IMR-90 (cell line): Measurements from ENCODE around the gene VDAC1. TPM values are rescaled to one million over a fixed set of nuclear protein-coding genes. Genes with fewer than 3 reads are reported as not detected.

Experiments used
- ATAC-seq: fragments of 200-7000 bp; cut with Tn5 transposase; 2 replicates; pipeline ENCODE4 v1.9.1; 2020; ENCODE audit warnings: low read depth, mild to moderate bottlenecking, moderate library complexity
- BruUV-seq: library from RNA; stranded (reverse); fragments of 400-500 nt; replicated peaks from 2 replicates; lab custom pipeline; 2021; lab: Mats Ljungman, UMichigan
- CTCF ChIA-PET: fragments of 300-600 bp; formaldehyde crosslinking; extraction: SDS; loops from one replicate; lab custom pipeline; 2021; ENCODE audit warnings: antibody characterized with exemption; lab: Yijun Ruan, JAX
- POLR2A ChIA-PET: fragments of 300-600 bp; sonication (Branson Sonifier 250); formaldehyde crosslinking; loops from one replicate; lab custom pipeline; 2022; ENCODE audit warnings: antibody characterized with exemption; ENCODE audit not compliant: unreplicated experiment; lab: Charles Lee
- DNase-seq: peaks from one replicate; pipeline ENCODE4 v3.0.0; 2013
- H2AFZ ChIP-seq: replicated peaks from 2 replicates; pipeline ENCODE3; 2013; ENCODE audit warnings: low read length, mild to moderate bottlenecking; ENCODE audit not compliant: poor library complexity
- H2AK5ac ChIP-seq: 2 replicates; pipeline ENCODE4 v1.6.1; 2013; ENCODE audit warnings: low read depth, low read length, inconsistent platforms
- H2AK9ac ChIP-seq: replicated peaks from 2 replicates; pipeline ENCODE3; 2013; ENCODE audit warnings: mild to moderate bottlenecking, low read depth, low read length, moderate library complexity; ENCODE audit not compliant: poor library complexity
- H2BK120ac ChIP-seq: 2 replicates; pipeline ENCODE4 v1.6.1; 2013; ENCODE audit warnings: low read depth, low read length, inconsistent platforms
- H2BK15ac ChIP-seq: 3 replicates; pipeline ENCODE4 v1.6.1; 2013; ENCODE audit warnings: low read depth, low read length, inconsistent platforms
- H2BK20ac ChIP-seq: 2 replicates; pipeline ENCODE4 v1.6.1; 2013; ENCODE audit warnings: low read depth, mild to moderate bottlenecking, inconsistent platforms, low read length, moderate library complexity
- H2BK5ac ChIP-seq: 2 replicates; pipeline ENCODE4 v1.6.1; 2013; ENCODE audit warnings: mild to moderate bottlenecking, low read depth, low read length, inconsistent platforms; ENCODE audit not compliant: poor library complexity, severe bottlenecking
- H3K14ac ChIP-seq: replicated peaks from 2 replicates; pipeline ENCODE4 v1.6.1; 2013; ENCODE audit warnings: low read depth, low read length, inconsistent platforms
- H3K18ac ChIP-seq: 2 replicates; pipeline ENCODE4 v1.6.1; 2013; ENCODE audit warnings: low read depth, low read length, control low read depth
- H3K23ac ChIP-seq: 2 replicates; pipeline ENCODE4 v1.6.1; 2013; ENCODE audit warnings: low read depth, low read length, inconsistent platforms
- H3K27ac ChIP-seq: 2 replicates; pipeline ENCODE4 v1.5.1; 2013; ENCODE audit warnings: mild to moderate bottlenecking, control low read depth, low read length; ENCODE audit not compliant: insufficient read depth
- H3K27me3 ChIP-seq: 2 replicates; pipeline ENCODE4 v1.6.1; 2013; ENCODE audit warnings: low read length; ENCODE audit not compliant: control insufficient read depth, insufficient read depth
- H3K36me3 ChIP-seq: 2 replicates; pipeline ENCODE4 v1.6.1; 2013; ENCODE audit warnings: low read length, mixed read lengths; ENCODE audit not compliant: control insufficient read depth, insufficient read depth
- H3K4ac ChIP-seq: 2 replicates; pipeline ENCODE4 v1.6.1; 2013; ENCODE audit warnings: low read depth, low read length, inconsistent platforms
- H3K4me1 ChIP-seq: 2 replicates; pipeline ENCODE4 v1.6.1; 2013; ENCODE audit warnings: low read length, mixed read lengths; ENCODE audit not compliant: control insufficient read depth, insufficient read depth
- H3K4me2 ChIP-seq: 2 replicates; pipeline ENCODE4 v1.6.1; 2013; ENCODE audit warnings: low read depth, mild to moderate bottlenecking, control low read depth, low read length, moderate library complexity
- H3K4me3 ChIP-seq: 2 replicates; pipeline ENCODE4 v1.5.1; 2013; ENCODE audit warnings: low read depth, mild to moderate bottlenecking, control low read depth, low read length, moderate library complexity; ENCODE audit not compliant: insufficient read depth
- H3K56ac ChIP-seq: 2 replicates; pipeline ENCODE4 v1.6.1; 2013; ENCODE audit warnings: low read length, inconsistent platforms; ENCODE audit not compliant: insufficient read depth; ENCODE audit errors: extremely low read depth
- H3K79me1 ChIP-seq, 2 experiments: 2 replicates each; pipeline ENCODE4 v1.6.1; 2013; ENCODE audit warnings: low read length in 2 of 2, inconsistent platforms in 1 of 2, low read depth in 1 of 2
- H3K9ac ChIP-seq: 2 replicates; pipeline ENCODE4 v1.6.1; 2013; ENCODE audit warnings: low read depth, low read length, control low read depth
- H3K9me1 ChIP-seq: 2 replicates; pipeline ENCODE4 v1.6.1; 2013; ENCODE audit warnings: low read length, inconsistent platforms; ENCODE audit not compliant: insufficient read depth
- H3K9me3 ChIP-seq: 2 replicates; pipeline ENCODE4 v1.6.1; 2013; ENCODE audit warnings: low read length; ENCODE audit not compliant: control insufficient read depth, insufficient read depth
- H4K20me1 ChIP-seq: 2 replicates; pipeline ENCODE4 v1.6.1; 2013; ENCODE audit warnings: low read length, inconsistent platforms; ENCODE audit not compliant: insufficient read depth
- H4K5ac ChIP-seq: 2 replicates; pipeline ENCODE4 v1.6.1; 2013; ENCODE audit warnings: mild to moderate bottlenecking, low read depth, low read length, control low read depth
- H4K8ac ChIP-seq, 2 experiments: 2 replicates each; pipeline ENCODE4 v1.6.1; 2013; ENCODE audit warnings: low read depth in 2 of 2, low read length in 2 of 2, control low read depth in 1 of 2, inconsistent platforms in 1 of 2
- H4K91ac ChIP-seq: 2 replicates; pipeline ENCODE4 v1.6.1; 2013; ENCODE audit warnings: low read depth, low read length, inconsistent platforms; ENCODE audit not compliant: insufficient read depth
- MXI1 ChIP-seq: IDR thresholded peaks from 2 replicates; pipeline ENCODE4 v1.6.1; 2012; ENCODE audit warnings: low read depth, mild to moderate bottlenecking, low read length, moderate library complexity, borderline replicate concordance
- RCOR1 ChIP-seq: IDR thresholded peaks from 2 replicates; pipeline ENCODE4 v1.6.1; 2012; ENCODE audit warnings: mild to moderate bottlenecking, low read length, improper control_type of control experiment; ENCODE audit not compliant: insufficient replicate concordance
- RFX5 ChIP-seq: IDR thresholded peaks from 2 replicates; pipeline ENCODE4 v1.8.0; 2012; ENCODE audit warnings: low read depth, mild to moderate bottlenecking, low read length, moderate library complexity
- SMC3 ChIP-seq: fragments of 150-350 bp; IDR thresholded peaks from 2 replicates; pipeline ENCODE4 v1.6.1; 2016; ENCODE audit warnings: low read depth, mild to moderate bottlenecking, antibody characterized with exemption, low read length, moderate library complexity
- WGBS, 2 experiments: methylation state at CpG; one replicate each; pipeline versions ENCODE4 v1.1.5 to v1.1.7; 2013; ENCODE audit warnings: missing lambda C conversion rate in 2 of 2; ENCODE audit not compliant: insufficient read length in 1 of 2; ENCODE audit errors: extremely low coverage in 2 of 2; 5-methylcytosine and 5-hydroxymethylcytosine counted together
- dilution Hi-C: fragments of 300-500 bp; cut with HindIII; formaldehyde crosslinking; loops from one replicate; pipeline ENCODE4 v1.14.3; 2018; ENCODE audit warnings: low sequenced_read_pairs; ENCODE audit not compliant: unreplicated experiment
- in situ Hi-C: fragments of 300-500 bp; cut with MboI; formaldehyde crosslinking; loops from 3 replicates; pipeline ENCODE4 v1.14.3; 2019; ENCODE audit warnings: low sequenced_read_pairs, inconsistent platforms, mixed read lengths
- intact Hi-C: fragments of 100-400 bp; cut with micrococcal nuclease; formaldehyde crosslinking; loops from 2 replicates; pipeline ENCODE4 v1.10.0; 2022
- polyA plus RNA-seq, 3 experiments: library from polyadenylated mRNA; depleted of rRNA; stranded (reverse); fragments of >200 nt; gene quantifications; 2 replicates each; pipeline ENCODE4 v1.2.3, GENCODE V29; 2012; ENCODE audit warnings: low replicate concordance in 1 of 3
- total RNA-seq: library from RNA; depleted of rRNA; stranded (reverse); fragments of >200 nt; gene quantifications from 2 replicates; pipeline ENCODE4 v1.2.3, GENCODE V29; 2012
- TF ChIP-seq, protein P1 (sequence below): fragments of 150-350 bp; IDR thresholded peaks from 2 replicates; pipeline ENCODE4 v1.6.1; 2016; ENCODE audit warnings: low read depth, mild to moderate bottlenecking, low read length, moderate library complexity, borderline replicate concordance
- TF ChIP-seq, protein P2 (sequence below): fragments of 150-350 bp; IDR thresholded peaks from 2 replicates; pipeline ENCODE4 v1.6.1; 2017; ENCODE audit warnings: mild to moderate bottlenecking, antibody characterized with exemption, low read length, low read depth

The VDAC1 gene
- total and polyA plus RNA-seq, 2 of the 4 experiments (the other 2 are of a cell fraction): 289 to 365 TPM

DNA sequence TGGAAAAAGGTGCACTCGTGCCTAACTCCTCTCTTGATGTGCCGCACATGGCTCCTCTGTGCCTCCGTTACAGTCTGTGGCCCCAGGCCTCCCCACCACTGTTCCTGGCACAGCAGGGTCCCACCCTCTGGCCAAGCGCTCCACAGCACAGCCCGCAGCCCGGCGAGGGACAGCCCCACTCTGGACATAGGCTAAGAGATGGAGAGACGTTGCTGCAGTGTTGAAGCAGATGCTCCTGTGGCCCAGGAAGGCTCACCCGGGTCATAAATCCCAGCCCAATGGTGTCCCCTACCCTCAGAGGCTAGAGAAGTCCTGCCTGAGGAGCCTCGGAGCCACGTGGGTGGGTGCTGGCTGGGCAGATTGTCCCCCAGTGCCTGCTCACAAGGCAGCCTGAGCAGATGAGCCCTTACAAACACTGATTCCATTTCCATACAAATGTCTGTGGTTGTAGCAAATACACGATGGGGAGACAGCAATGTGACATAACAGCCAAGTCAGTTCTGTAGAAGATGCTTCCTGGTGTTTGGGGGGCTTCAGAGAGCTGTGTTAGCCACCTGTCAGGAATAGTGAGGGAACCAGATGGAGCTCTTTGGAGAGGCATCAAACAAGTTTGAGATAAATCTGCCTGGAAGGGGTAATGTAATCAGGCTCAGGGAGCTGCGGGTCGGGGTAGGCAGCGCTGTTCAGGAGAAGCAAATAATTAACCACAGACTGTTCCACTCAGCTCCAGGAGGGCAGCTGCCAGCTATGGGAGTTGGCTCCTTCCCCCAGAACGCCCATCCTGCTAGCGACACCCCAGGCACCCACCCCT, 78.1 kb downstream of the VDAC1 start (continued):
- TF ChIP-seq, protein P1, sequence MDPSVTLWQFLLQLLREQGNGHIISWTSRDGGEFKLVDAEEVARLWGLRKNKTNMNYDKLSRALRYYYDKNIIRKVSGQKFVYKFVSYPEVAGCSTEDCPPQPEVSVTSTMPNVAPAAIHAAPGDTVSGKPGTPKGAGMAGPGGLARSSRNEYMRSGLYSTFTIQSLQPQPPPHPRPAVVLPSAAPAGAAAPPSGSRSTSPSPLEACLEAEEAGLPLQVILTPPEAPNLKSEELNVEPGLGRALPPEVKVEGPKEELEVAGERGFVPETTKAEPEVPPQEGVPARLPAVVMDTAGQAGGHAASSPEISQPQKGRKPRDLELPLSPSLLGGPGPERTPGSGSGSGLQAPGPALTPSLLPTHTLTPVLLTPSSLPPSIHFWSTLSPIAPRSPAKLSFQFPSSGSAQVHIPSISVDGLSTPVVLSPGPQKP: no peak

DNA sequence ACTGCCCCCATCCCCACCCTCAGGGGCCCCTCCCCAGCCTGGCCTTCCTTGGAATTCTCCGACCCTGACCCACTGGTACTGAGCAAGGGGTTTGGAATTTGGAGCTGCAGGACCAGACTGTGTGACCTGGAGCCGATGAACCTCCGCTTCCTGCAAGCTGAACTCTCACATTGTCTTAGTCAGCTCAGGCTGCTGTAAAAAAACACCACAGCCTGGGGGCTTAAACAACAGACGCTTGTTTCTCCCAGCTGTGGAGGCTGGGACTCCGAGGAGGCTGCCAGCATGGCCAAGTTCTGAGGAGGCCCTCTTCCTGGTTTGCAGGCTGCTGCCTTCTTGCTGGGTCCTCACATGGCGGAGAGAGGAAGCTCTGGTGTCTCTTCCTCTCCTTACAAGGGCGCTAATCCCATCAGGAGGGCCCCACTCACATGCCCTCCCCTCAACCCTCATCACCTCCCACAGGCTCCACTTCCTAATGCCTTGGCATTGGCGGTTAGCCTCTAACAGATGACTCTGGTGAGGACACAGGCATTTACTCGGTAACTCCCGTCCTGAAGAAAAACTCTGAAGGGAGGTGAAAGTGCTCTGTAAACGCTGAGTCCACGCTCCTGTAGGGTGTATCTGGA, 78.8 kb downstream of the VDAC1 start:
- BruUV-seq: no TSS peak
- no peaks in the 10 kb centered on the region for H3K36me3 ChIP-seq
- 93% methylated on average over 5 of the region's 12 CpGs; no CpG with 5 or more reads in 1 of the 2 experiments for WGBS, 2 experiments

More for the DNA sequence above, 78.8 kb downstream of the VDAC1 start:
- Histone ChIP-seq H3K14ac (no peak overlapping the region), H3K9me1 (peaks cover 4% of the 10 kb centered on the region), H3K27me3 (peaks cover 39% of the 10 kb centered on the region), H3K4me3 (no peak overlapping the region), H3K9ac (no peak overlapping the region), H2BK120ac (no peak overlapping the region), H3K4me2 (no peak overlapping the region), H2AFZ (no peak overlapping the region), H2BK5ac (no peak overlapping the region), H3K9me3 (no peaks in the 10 kb centered on the region), H3K79me1 (no peaks in the 10 kb centered on the region), H3K56ac (no peak overlapping the region), H3K4me1 (peaks cover 6% of the 10 kb centered on the region; the same call in 1 of the 2 replicates), H4K5ac (no peak overlapping the region), H2AK5ac (no peak overlapping the region), H3K4ac (no peak overlapping the region), H3K18ac (no peak overlapping the region), H4K91ac (no peak overlapping the region), H4K20me1 (no peaks in the 10 kb centered on the region), H3K23ac (no peak overlapping the region), H2BK20ac (no peak overlapping the region; the same call in 1 of the 2 replicates), H4K8ac (no peak overlapping the region), H2BK15ac (no peak overlapping the region), H3K27ac (no peak overlapping the region), H2AK9ac (no peak overlapping the region)
- DNase-seq (peak; percentile 15), ATAC-seq (no peak)
- intact Hi-C loops (no loop called here), in situ Hi-C loops (no loop called here), dilution Hi-C loops (no loop called here)
- ChIA-PET CTCF (interaction anchor here (0.6 kb wide), 1 partner anchor 45 kb away, joined by 3 read pairs; no protein-coding TSS in a partner anchor), POLR2A (no interaction called here)
- TF ChIP-seq, protein P2, sequence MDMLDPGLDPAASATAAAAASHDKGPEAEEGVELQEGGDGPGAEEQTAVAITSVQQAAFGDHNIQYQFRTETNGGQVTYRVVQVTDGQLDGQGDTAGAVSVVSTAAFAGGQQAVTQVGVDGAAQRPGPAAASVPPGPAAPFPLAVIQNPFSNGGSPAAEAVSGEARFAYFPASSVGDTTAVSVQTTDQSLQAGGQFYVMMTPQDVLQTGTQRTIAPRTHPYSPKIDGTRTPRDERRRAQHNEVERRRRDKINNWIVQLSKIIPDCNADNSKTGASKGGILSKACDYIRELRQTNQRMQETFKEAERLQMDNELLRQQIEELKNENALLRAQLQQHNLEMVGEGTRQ: no peak
- TF ChIP-seq RCOR1: no peak
- no peak for TF ChIP-seq MXI1
- TF ChIP-seq SMC3: no peak
- no peak for TF ChIP-seq RFX5
